HG02759 (cell line): ENCODE measurements around the gene WDR47.

Experiments used
- ATAC-seq: cut with Tn5 transposase; IDR thresholded peaks from one replicate; pipeline ENCODE4 v1.9.1; 2021; ENCODE audit warnings: mild to moderate bottlenecking, moderate library complexity; ENCODE audit not compliant: unreplicated experiment

Gene WDR47

DNA sequence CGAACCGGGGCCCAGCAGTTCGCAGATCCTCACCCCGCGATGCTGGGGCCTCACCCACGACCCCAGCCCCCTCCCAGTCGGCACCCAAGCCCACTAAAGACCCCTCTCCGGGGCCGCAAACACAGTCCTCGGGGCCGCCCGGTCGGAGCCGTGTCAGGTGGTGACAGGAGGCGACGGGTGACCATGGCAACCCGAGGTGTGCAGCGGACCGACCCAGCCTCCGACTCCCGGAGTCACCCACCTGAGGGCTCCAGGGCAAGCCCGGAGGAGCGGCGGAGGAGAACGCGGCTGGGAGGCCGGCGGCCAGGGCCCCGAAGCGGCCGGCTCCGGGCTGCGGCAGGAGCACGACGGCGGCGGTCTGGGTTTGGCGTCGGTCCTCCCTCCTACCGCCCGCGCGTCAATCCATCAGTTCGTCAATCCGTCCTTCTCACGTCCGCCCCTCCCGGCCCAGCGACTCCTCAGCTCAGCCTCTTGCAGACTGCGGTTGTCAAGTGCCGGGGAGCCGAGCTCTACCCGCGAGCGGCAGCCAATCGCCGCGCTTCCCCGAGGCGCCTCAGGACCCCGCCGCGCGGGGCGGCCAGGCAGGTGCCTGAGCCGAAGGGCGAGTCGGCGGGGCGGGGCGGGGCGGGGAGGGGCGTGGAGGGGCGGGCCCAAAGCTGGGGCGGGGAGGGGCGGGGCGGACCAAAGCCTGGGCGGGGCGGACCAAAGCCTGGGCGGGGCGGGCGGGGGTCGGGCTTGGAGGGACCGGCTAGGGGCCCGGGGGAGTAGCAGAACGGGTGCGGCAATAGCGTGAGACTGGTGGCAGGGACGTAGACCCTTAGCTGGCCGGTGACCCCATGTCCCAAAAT is at the start of gene WDR47:
Gene WDR47 (minus strand): TSS at position 482 of the 848 bp plus-strand sequence. CDS start 18,590 bp downstream, outside the sequence.
- ATAC-seq, result peak; percentile 96

DNA sequence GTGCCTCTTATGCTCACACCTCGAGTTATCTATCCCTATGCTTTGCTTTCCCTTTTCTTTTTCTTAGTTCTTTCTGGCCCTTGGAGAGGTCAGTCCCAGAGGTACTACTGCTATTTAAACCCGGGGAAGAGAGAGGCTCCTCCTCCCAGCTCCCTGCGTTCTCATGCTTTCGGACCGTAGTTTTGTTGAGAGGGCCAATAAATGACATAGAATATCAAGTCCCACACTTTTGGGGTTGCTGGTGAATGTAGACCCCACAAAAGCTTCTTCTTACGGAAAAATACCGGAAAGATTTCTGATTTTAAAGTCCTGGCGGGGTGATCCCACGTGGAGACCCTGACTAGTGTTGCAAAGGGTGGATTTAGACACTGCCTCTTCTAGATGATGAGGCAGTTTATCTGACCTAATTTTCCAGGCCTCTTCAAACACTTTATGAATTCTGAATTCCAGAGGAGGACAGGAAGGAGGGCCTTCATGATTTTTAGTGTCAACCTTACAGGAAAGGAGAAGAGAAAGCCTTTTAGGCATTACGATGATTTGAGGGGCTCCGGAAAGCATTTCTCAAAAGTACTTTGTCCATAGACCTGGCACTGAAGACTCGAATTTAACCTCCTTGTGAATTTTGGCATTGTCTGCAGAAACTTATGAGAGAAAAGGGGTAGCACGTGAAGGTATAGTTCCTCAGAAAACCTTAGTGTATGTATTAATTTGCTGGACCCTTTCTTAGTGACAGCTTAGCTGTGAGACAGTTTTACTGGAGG is 49.4 kb upstream of the WDR47 start:
- peak; percentile 49 for ATAC-seq

DNA sequence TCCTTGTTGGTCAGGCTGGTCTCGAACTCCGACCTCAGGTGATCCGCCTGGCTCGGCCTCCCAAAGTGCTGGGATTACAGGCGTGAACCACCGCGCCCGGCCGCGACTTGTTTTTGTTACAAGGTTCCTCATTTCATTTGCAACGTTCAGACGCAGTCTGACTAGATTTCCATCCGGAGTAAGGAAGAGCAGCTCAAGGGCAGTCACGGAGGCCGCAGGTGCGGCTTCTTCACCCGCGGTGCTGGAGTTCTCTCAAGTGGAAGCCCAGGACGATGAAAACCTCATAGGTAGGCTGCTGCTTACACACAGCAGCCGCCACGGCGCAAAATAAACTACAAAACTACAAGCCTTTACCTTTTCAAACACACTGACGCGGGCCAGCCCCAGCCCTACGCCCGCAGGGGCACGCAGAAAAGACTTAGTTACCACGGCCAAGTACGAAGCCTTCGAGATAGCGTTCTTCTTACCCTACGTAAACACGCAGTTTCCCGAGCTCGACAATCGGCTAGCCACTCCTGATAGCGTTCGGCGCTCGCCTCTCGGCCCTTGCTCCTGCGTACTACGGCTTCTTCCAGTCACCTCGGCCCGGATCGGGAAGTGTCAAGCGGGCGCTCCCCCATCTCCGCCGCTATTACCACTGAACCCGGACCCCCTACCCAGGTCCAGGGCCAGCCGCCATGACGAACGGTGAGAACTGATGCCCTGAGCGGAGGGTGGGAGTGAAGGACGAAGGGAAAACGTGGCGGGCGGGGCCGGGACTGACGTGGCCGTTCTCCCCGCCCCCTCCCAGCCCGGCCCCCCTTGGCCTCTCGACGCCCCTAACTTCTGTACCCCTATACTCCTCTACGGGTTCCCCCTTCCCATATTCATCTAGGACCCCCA is 48.5 kb upstream of the WDR47 start, which contains the start of gene TMEM167B:
Gene TMEM167B (plus strand): TSS at position 569 of the 882 bp plus-strand sequence. CDS start 109 bp downstream, at position 678.
- ATAC-seq, result peak; percentile 95

DNA sequence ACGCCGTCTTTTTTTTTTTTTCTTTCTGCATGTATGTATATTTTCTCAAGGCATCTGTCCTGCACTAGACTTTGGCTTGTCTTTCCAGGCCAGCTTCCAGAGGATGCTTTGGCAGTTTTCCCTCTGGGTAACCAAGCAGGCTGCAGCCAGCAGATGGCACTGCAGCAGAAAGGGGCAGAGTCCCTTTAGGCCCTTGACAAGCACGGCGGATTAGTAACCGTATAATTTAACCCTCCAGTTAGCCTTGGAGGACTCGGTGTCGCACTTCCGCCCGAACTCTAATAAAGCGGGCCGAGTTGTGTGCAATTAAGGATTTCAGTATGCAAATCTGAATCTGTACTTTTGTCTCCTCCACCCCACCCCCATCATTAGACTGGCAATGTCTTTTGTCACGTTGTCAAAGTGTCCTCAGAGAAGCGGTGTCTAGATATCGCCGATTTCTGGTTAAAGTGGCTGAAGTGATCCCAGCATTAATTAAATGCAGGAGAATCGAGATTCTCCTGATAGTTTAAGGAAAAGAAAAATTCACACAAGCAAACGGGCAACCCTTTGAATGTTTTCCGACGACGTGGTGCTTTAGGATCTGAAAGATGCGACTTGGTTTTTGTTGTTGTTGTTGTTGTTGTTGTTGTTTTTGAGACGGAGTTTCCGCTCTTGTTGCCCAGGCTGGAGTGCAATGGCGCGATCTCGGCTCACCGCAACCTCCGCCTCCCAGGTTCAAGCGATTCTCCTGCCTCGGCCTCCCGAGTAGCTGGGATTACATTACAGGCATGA is 47.5 kb upstream of the WDR47 start:
- ATAC-seq, result no peak

DNA sequence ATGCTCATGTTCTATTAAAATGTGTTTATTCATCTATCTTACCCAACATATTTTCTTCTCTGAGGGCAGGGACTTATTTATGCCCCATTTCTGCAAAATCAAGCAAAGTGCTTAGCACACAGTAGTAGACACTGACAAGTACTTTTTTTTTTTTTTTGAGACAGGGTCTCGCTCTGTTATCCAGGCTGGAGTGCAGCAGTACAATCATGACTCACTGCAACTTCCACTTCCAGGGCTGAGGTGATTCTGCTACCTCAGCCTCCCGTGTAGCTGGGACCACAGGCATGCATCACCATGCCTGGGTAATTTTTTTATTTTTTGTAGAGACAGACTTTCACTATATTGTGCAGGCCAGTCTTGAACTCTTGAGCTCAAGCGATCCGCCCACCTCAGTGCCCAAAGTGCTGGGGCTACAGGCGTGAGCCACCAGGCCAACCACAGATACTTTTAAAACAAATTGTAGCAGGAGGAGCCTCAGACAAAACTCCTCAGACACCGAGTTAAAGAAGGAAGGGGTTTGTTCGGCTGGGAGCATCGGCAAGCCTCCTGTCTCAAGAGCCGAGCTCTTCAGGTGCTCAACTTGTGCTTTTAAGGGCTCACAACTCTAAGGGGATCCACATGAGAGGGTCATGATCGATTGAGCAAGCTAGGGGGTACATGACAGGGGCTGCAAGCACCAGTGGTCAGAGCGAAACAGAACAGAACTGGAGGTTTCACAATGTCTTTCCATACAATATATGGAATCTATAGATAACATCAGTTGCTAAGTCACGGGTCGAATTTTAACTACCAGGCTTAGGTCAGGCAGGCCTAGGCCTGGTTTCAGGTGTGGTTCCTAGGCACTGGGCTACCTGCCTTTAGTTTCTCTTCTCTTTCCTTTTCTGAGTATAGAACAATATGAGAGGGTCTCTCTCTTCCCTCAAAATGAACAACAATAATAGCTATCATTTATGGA is 42.9 kb upstream of the WDR47 start:
- no peak for ATAC-seq

DNA sequence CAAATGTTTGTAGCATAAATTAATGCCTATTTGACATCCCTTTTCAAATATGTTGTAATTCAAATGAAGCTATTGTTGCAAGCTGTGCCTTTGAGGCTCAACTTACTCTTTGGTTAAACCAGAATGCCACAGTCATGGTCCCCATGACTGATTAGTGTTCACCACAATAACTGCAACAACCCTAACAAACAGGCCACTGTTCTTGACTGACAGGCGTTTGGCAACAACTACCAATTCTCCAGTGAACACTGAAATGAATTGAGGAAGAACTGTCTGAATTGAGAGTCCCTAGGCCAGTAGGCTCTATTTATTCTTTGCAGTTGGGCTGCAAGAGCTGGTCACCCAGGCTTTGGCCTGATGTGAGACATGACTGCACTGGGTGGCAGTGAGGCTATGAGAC is 42.0 kb upstream of the WDR47 start:
- ATAC-seq, result no peak

DNA sequence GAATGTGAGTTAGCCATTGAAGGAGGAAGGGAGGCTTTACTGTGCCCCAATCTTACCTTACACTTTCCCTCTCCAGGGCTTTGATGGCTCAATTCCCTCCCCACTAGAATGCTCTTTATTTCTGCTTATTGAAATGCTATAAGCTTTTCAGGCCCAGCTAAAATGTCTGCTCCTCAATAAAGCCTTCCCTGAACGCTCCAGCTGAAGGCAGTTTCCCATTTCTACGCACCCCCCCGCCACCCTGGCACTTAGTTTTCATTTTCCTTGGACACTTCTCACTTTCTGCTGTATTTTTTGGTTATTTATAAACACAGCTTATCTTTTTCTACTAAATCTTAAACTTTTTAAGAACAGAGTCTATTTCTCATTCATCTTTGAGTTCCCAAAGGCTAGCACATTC is 41.6 kb upstream of the WDR47 start:
- no peak for ATAC-seq

DNA sequence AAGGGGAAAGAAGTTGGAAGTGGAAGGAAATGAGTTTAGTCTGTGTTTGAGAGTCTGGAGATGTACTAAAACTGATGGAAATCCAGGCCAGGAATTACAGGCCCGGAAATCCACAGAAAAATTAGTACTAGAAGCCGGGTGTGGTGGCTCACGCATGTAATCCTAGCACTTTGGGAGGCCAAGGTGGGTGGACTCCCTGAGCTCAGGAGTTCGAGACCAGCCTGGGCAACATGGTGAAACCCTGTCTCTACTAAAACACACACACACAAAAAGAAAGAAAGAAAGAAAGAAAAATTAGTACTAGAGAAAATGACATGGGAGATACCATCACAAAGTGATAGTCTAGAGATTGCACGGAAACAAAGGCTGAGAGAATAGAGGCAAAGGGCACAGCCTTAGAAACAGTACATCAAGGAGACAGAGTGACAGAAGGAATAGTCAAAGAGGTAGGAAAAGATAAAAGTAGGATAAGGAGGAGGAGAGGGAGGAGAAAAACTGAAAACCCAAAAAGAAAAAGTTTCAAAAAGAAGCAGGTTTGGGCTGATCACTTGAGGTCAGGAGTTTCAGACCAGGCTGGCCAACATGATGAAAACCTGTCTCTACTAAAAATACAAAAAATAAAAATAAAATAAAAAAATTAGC is 38.7 kb upstream of the WDR47 start:
- ATAC-seq, result no peak

DNA sequence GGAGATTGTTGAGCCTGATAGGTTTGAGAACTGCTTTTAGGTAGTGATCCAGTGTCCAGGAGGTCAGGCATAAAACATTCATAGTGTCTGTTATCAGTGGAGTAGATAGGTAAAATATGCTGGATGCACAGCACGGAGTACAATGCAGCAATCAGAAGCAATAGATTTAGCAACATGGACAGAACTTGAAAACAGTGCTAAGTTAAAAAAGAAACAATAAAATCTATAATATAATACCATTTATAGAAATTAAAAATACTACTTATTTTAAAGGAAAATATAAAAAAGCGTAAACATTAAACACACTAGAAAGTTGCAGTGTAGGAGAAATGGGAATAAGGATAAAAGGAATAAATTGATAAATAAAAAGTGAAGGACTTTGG is 37.3 kb upstream of the WDR47 start:
- no peak for ATAC-seq

DNA sequence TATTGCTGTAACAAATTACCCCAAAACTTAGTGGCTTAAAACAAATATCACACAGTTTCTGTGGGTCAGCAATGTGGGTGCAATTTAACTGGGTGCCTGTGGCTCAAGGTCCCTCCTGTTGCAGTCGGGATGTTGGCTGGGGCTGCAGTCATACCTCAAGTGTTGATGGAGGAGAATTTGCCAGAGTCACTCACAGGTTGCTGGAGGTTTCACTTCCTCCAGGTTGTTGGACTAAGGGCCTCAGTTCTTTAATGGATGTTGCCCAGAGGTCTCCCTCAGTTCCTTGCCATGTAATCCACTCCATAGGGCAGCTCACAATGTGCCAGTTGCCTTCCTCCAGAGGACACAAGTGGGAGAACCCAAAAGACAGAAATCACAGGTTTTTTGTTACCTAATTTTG is 36.4 kb upstream of the WDR47 start:
- ATAC-seq, result no peak

DNA sequence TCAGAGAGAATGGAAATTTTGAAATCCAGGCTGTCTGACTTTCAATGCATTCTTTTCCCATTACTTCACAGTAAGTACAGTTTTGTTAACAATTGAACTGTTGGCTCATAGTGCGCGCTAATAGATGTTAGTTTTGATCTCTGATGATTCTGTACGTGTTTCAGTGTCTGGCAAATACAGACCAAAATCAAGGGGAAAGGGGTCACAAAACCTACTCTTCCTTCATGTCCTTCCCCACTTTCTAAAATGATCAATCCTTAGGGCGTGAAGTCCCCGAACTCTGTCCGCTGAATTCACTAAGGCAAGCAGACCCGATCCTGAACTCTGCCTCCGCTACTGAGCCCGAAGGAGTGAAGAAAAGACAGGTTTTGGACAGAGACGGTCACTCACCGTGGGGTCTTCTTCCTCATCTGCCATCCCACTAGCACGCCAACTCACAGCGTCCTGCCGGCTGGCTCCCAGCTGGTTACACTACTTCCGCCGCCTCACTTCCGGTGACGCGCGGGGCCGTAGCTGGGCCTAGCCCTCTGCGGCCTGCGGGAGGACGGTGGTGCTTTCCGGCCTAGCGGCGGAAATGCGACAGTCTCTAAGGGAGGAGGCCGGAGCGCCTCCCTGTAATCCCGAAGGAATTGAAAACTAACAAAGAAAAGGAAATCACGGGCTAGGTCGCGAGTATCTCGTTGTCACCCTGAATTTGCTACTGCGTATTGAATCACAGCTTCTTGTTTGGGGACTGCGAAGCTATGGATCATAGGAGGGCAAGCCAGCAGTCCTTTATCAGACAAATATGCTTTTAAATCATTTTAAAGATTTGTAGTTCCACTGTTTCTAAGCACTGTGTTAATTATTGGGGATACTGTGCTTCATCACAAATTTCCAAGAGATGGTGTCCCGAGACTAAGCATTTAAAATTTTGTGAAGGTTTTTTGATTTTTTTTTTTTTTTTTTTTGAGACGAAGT is 33.9 kb upstream of the WDR47 start, which contains the start of gene TAF13:
Gene TAF13 (minus strand): TSS at position 473 of the 960 bp plus-strand sequence. CDS start 56 bp downstream, at position 417.
- peak; percentile 100 for ATAC-seq

DNA sequence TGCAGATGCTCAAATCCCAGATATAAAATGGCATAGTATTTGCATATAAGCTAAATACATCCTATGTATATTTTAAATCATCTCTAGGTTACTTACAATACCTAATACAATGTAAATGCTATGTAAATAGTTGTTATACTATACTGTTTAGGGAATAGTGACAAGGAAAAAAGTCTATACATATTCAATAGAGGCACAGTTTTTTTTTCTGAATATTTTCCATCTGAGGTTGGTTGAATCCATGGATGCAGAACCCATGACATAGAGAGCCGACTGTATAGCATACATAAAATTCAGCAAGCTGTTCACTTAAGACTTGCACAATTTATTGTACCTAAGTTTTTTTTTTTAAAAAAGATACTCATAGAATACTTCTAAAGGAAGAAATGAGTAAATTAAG is 27.4 kb upstream of the WDR47 start:
- no peak for ATAC-seq

DNA sequence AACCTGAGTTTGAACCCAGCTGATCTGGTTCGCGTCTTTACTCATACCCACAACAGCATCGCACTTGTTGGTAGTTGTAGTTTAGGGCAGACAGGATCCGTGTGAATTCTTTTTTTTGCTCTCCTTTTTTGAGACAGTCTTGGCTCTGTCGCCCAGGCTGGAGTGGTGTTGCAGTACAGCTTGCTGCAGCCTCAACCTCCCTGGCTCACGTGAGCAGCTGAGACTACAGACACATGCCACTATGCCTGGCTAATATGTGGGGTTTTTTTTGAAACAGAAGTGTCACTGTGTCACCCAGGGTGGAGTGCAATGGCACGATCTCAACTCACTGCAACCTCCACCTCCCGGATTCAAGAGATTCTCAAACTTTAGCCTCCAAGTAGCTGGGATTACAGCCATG is 26.0 kb upstream of the WDR47 start:
- no peak for ATAC-seq

DNA sequence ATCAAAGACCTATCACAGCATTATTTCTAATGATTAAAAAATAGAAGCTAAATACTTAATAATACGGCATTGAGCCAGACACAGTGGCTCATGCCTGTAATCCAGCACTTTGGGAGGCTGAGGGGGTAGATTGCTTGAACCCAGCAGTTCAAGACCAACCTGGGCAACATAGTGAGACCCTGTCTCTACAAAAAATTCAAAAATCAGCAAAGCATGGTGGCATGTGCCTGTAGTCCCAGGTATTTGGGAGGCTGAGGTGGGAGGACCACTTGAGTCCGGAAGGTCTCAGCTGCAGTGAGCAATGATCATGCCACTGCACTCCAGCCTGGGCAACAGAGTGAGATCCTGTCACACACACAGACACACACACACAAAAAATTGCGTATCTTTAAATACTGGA is 23.2 kb upstream of the WDR47 start:
- no peak for ATAC-seq

DNA sequence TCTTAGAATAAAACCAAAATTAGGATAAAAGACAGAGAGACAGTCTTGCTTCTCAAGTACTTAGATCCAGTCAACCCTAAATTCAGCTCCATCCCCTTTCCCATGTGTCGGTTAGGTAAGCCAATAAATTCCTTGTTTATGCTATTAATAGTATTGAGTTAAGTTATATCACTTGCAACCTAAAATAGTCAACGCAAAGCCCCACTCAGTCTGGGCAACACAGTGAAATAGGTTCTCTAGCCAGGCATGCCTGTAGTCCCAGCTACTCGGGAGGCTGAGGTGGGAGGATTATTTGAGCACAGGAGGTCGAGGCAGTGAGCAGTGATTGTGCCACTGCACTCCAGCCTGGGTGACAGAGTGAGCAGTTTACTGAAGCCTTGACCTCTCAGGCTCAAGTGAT is 19.3 kb upstream of the WDR47 start:
- ATAC-seq, result no peak

DNA sequence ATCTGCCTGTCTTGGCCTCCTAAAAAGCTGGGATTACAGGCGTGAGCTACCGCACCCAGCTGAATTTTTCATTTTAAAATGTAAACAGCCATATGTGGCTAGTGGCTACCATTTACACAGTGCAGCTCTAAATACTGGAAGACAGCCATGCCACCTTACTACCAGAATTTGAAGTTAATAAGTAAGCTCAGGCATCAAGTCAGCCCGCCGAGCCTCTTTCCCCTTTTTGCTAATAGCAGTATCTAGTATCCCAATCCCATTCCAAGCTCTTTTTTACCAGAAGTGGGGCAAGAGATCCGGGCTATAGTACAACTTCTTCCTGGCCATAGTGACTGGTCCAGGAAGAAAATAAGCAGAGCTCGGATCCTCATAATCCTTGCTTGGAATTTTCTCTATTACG is 18.8 kb upstream of the WDR47 start:
- ATAC-seq, result no peak

DNA sequence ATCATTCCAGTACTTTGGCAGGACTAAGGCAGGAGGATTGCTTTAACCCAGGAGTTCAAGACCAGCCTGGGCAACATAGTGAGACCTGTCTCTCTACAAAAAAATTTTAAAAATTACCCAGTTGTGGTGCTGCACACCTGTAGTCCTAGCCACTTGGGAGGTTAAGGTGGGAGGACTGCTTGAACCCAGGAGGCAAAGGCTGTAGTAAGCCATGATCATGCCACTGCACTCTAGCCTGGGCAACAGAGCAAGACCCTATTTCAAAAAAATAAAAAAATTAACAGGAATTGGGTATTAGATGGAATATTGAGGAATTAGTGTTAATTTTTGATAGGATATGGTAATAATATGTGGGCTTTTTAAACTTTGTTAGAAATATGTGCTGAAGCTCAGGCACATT is 17.1 kb upstream of the WDR47 start:
- ATAC-seq, result no peak
